Smooth muscle cell (in vitro differentiated cells): ENCODE measurements around the gene CSF2RB. TPM values are rescaled to one million over a fixed set of nuclear protein-coding genes. Genes with fewer than 3 reads are reported as not detected.
A peak's percentile ranks its signal among the peaks of the same experiment; 100 is the strongest.

Source experiments
- DNase-seq: peaks from one replicate; lab custom pipeline; 2025; ENCODE audit not compliant: unreplicated experiment; lab: John Stamatoyannopoulos, UW
- H2AFZ ChIP-seq: fragments of 200-600 bp; sonication (generic); 2 replicates; pipeline ENCODE4 v1.6.0; 2016; ENCODE audit warnings: antibody characterized with exemption, low read depth, mild to moderate bottlenecking
- H3F3A ChIP-seq: fragments of 200-600 bp; sonication (generic); 2 replicates; pipeline ENCODE4 v1.6.0; 2017; ENCODE audit warnings: antibody characterized with exemption, low read depth
- H3K27ac ChIP-seq: fragments of 200-600 bp; sonication (generic); 2 replicates; pipeline ENCODE4 v1.5.1; 2016; ENCODE audit warnings: low read depth, mild to moderate bottlenecking
- H3K27me3 ChIP-seq: fragments of 200-600 bp; sonication (generic); 2 replicates; pipeline ENCODE4 v1.6.1; 2016; ENCODE audit warnings: low read depth, mild to moderate bottlenecking
- H3K36me3 ChIP-seq: fragments of 200-600 bp; sonication (generic); 2 replicates; pipeline ENCODE4 v1.5.1; 2016; ENCODE audit warnings: low read depth
- H3K4me1 ChIP-seq: fragments of 200-600 bp; sonication (generic); 2 replicates; pipeline ENCODE4 v1.5.1; 2016; ENCODE audit warnings: low read depth
- H3K4me2 ChIP-seq: fragments of 200-600 bp; sonication (generic); 2 replicates; pipeline ENCODE4 v1.6.0; 2016; ENCODE audit warnings: mild to moderate bottlenecking
- H3K4me3 ChIP-seq: fragments of 200-600 bp; sonication (generic); 2 replicates; pipeline ENCODE4 v1.5.1; 2016; ENCODE audit warnings: mild to moderate bottlenecking
- H3K79me2 ChIP-seq: fragments of 200-600 bp; sonication (generic); 2 replicates; pipeline ENCODE4 v1.6.0; 2016; ENCODE audit warnings: low read depth, mild to moderate bottlenecking
- H3K9ac ChIP-seq: fragments of 200-600 bp; sonication (generic); 2 replicates; pipeline ENCODE4 v1.6.0; 2016; ENCODE audit warnings: low read depth
- H3K9me3 ChIP-seq: fragments of 200-600 bp; sonication (generic); replicated peaks from 2 replicates; pipeline ENCODE4 v1.5.1; 2016; ENCODE audit warnings: low read depth
- H4K20me1 ChIP-seq: fragments of 200-600 bp; sonication (generic); 2 replicates; pipeline ENCODE4 v1.6.0; 2016; ENCODE audit warnings: low read depth
- CTCF ChIP-seq: fragments of 200-600 bp; sonication (generic); IDR thresholded peaks from 2 replicates; pipeline ENCODE4 v1.5.1; 2017; ENCODE audit warnings: borderline replicate concordance, mild to moderate bottlenecking, antibody characterized with exemption; ENCODE audit not compliant: insufficient read depth, poor library complexity, severe bottlenecking
- WGBS: methylation state at CpG from one replicate; pipeline ENCODE4 v1.1.7; 2016; ENCODE audit warnings: low lambda C conversion rate; 5-methylcytosine and 5-hydroxymethylcytosine counted together
- polyA plus RNA-seq: library from polyadenylated mRNA; unstranded; fragments of >200 nt; fragmentation: Nextera tagmentation; extraction: Ambion mirVana; gene quantifications from 2 replicates; pipeline ENCODE4 v1.2.1, GENCODE V29; 2016
- total RNA-seq: library from RNA; depleted of rRNA; stranded (reverse); fragments of >200 nt; gene quantifications from 2 replicates; pipeline ENCODE4 v1.2.3, GENCODE V29; 2014

CSF2RB gene
- total and polyA plus RNA-seq, 2 experiments from 2014 or later = 0.43 TPM; not detected in 1

- no peak overlapping the region for H3K4me3 ChIP-seq
- H3F3A ChIP-seq = no peaks in the 10 kb centered on the region
- H3K9ac ChIP-seq = no peak overlapping the region
- no peaks in the 10 kb centered on the region for H3K79me2 ChIP-seq
- no peak for TF ChIP-seq CTCF
- H3K27ac ChIP-seq = no peak overlapping the region
- no peaks in the 10 kb centered on the region for H3K9me3 ChIP-seq
- H2AFZ ChIP-seq = no peak overlapping the region
- DNase-seq = no peak
- H3K4me2 ChIP-seq = peak overlapping the region; percentile 13
- H3K4me1 ChIP-seq = peaks cover 9% of the 10 kb centered on the region
- no peaks in the 10 kb centered on the region for H4K20me1 ChIP-seq
- no peaks in the 10 kb centered on the region for H3K36me3 ChIP-seq
- H3K27me3 ChIP-seq = no peaks in the 10 kb centered on the region
Observed at GRCh38 chr22:36910461-36910860, 3.0 kb upstream of the CSF2RB start.

- H3K4me1 ChIP-seq = peaks cover 9% of the 10 kb centered on the region
- no peak overlapping the region for H3K27ac ChIP-seq
- no peak for TF ChIP-seq CTCF
- no peaks in the 10 kb centered on the region for H3K9me3 ChIP-seq
- WGBS = 35% methylated on average over 13 of the region's 13 CpGs
- peak overlapping the region; percentile 1 for H3K4me2 ChIP-seq
- no peak overlapping the region for H2AFZ ChIP-seq
- no peaks in the 10 kb centered on the region for H4K20me1 ChIP-seq
- DNase-seq = no peak
- no peaks in the 10 kb centered on the region for H3K27me3 ChIP-seq
- no peaks in the 10 kb centered on the region for H3K79me2 ChIP-seq
- no peaks in the 10 kb centered on the region for H3F3A ChIP-seq
- no peaks in the 10 kb centered on the region for H3K36me3 ChIP-seq
- H3K9ac ChIP-seq = no peak overlapping the region
- no peak overlapping the region for H3K4me3 ChIP-seq
Observed at GRCh38 chr22:36911887-36912661, 1.4 kb upstream of the CSF2RB start.

GRCh38 chr22:36912694-36913426 lies 568 bp upstream of the CSF2RB start:
- Histone ChIP-seq H3K36me3 (no peaks in the 10 kb centered on the region), H3K9me3 (no peaks in the 10 kb centered on the region), H3K4me2 (peak overlapping the region; percentile 1), H3F3A (no peaks in the 10 kb centered on the region), H4K20me1 (no peaks in the 10 kb centered on the region), H3K4me3 (no peak overlapping the region), H2AFZ (no peak overlapping the region), H3K27me3 (no peaks in the 10 kb centered on the region), H3K27ac (no peak overlapping the region), H3K79me2 (no peaks in the 10 kb centered on the region), H3K9ac (no peak overlapping the region), H3K4me1 (peaks cover 9% of the 10 kb centered on the region)
- 89% methylated on average over 8 of the region's 8 CpGs for WGBS
- no peak for DNase-seq
- TF ChIP-seq CTCF = no peak

- Histone ChIP-seq H3K4me1 (peaks cover 9% of the 10 kb centered on the region), H3K9ac (no peak overlapping the region), H3K4me3 (no peak overlapping the region), H3K9me3 (no peaks in the 10 kb centered on the region), H2AFZ (no peak overlapping the region), H3F3A (no peaks in the 10 kb centered on the region), H3K36me3 (no peaks in the 10 kb centered on the region), H3K27ac (no peak overlapping the region), H3K4me2 (no peak overlapping the region), H4K20me1 (no peaks in the 10 kb centered on the region), H3K79me2 (no peaks in the 10 kb centered on the region), H3K27me3 (no peaks in the 10 kb centered on the region)
- no peak for DNase-seq
- no peak for TF ChIP-seq CTCF
- WGBS = 100% methylated on average over 1 of the region's 1 CpG
Observed at GRCh38 chr22:36914390-36914752, 943 bp downstream of the CSF2RB start.
